Osteocyte (in vitro differentiated cells): Measurements from ENCODE around the gene TCF3. TPM values are rescaled to one million over a fixed set of nuclear protein-coding genes. Genes with fewer than 3 reads are reported as not detected.
A peak's percentile ranks its signal among the peaks of the same experiment; 100 is the strongest.
"Not testable (repeated sequence)": the region's sequence is repeated elsewhere in the genome, so short reads cannot be mapped to it uniquely, and the experiment has no call there.

Experiments
- DNase-seq: peaks from one replicate; pipeline ENCODE4 v3.0.0; 2021; ENCODE audit warnings: mixed read lengths; ENCODE audit not compliant: unreplicated experiment; ENCODE audit errors: extremely low spot score
- H3K27ac Mint-ChIP-seq: one replicate; pipeline ENCODE4 v1.8.0; 2021; ENCODE audit warnings: mild to moderate bottlenecking, mixed read lengths; ENCODE audit not compliant: unreplicated experiment
- H3K27me3 Mint-ChIP-seq: one replicate; pipeline ENCODE4 v1.8.0; 2021; ENCODE audit warnings: mixed read lengths; ENCODE audit not compliant: unreplicated experiment
- H3K36me3 Mint-ChIP-seq: one replicate; pipeline ENCODE4 v1.8.0; 2021; ENCODE audit warnings: mixed read lengths; ENCODE audit not compliant: unreplicated experiment
- H3K4me1 Mint-ChIP-seq: one replicate; pipeline ENCODE4 v1.8.0; 2021; ENCODE audit warnings: mixed read lengths; ENCODE audit not compliant: unreplicated experiment
- H3K4me3 Mint-ChIP-seq: one replicate; pipeline ENCODE4 v1.8.0; 2021; ENCODE audit warnings: mild to moderate bottlenecking, moderate library complexity, mixed read lengths; ENCODE audit not compliant: unreplicated experiment
- H3K9me3 Mint-ChIP-seq: one replicate; pipeline ENCODE4 v1.8.0; 2021; ENCODE audit warnings: mixed read lengths; ENCODE audit not compliant: unreplicated experiment
- CTCF ChIP-seq: fragments of 200-600 bp; sonication (generic); IDR thresholded peaks from 2 replicates; pipeline ENCODE4 v1.5.0; 2021; ENCODE audit warnings: antibody characterized with exemption, mild to moderate bottlenecking, moderate library complexity
- total RNA-seq: library from RNA; stranded (reverse); gene quantifications from 2 replicates; pipeline ENCODE4 v1.2.1, GENCODE V29; 2021

Gene TCF3
- total RNA-seq, 1 donor from 2014 or later: 180 TPM

GRCh38 chr19:1672038-1672768 is 19.8 kb upstream of the TCF3 start:
- Mint-ChIP-seq H3K27ac (no peak overlapping the region), H3K4me1 (peaks cover 14% of the 10 kb centered on the region), H3K36me3 (no peaks in the 10 kb centered on the region), H3K4me3 (no peak overlapping the region), H3K27me3 (peaks cover 44% of the 10 kb centered on the region), H3K9me3 (no peaks in the 10 kb centered on the region)
- TF ChIP-seq CTCF: peak; percentile 89
- no peak for DNase-seq

GRCh38 chr19:1671716-1672037 is 19.3 kb upstream of the TCF3 start:
- Mint-ChIP-seq H3K27me3 (peaks cover 39% of the 10 kb centered on the region), H3K36me3 (no peaks in the 10 kb centered on the region), H3K4me3 (no peak overlapping the region), H3K4me1 (peaks cover 14% of the 10 kb centered on the region), H3K9me3 (no peaks in the 10 kb centered on the region), H3K27ac (no peak overlapping the region)
- TF ChIP-seq CTCF: no peak
- no peak for DNase-seq

- H3K36me3 Mint-ChIP-seq, H3K9me3 Mint-ChIP-seq, DNase-seq, H3K27ac Mint-ChIP-seq, H3K4me3 Mint-ChIP-seq: not testable (repeated sequence)
- peaks cover 14% of the 10 kb centered on the region for H3K4me1 Mint-ChIP-seq
- H3K27me3 Mint-ChIP-seq: peaks cover 36% of the 10 kb centered on the region
Observed at GRCh38 chr19:1670747-1671146, 18.3 kb upstream of the TCF3 start.

GRCh38 chr19:1668486-1669270 is 16.3 kb upstream of the TCF3 start:
- H3K36me3 Mint-ChIP-seq: no peaks in the 10 kb centered on the region
- H3K27ac Mint-ChIP-seq: no peak overlapping the region
- peaks cover 14% of the 10 kb centered on the region for H3K4me1 Mint-ChIP-seq
- H3K27me3 Mint-ChIP-seq: peaks cover 30% of the 10 kb centered on the region
- DNase-seq: no peak
- no peak overlapping the region for H3K4me3 Mint-ChIP-seq
- no peaks in the 10 kb centered on the region for H3K9me3 Mint-ChIP-seq
- TF ChIP-seq CTCF: no peak

GRCh38 chr19:1668048-1668485 is 15.7 kb upstream of the TCF3 start:
- DNase-seq: no peak
- TF ChIP-seq CTCF: no peak
- Mint-ChIP-seq H3K27ac (no peak overlapping the region), H3K4me1 (peaks cover 14% of the 10 kb centered on the region), H3K4me3 (no peak overlapping the region), H3K9me3 (no peaks in the 10 kb centered on the region), H3K27me3 (peaks cover 30% of the 10 kb centered on the region), H3K36me3 (no peaks in the 10 kb centered on the region)
